Measurements from ENCODE around the gene MAD2L1. TPM values are rescaled to one million over a fixed set of nuclear protein-coding genes. Genes with fewer than 3 reads are reported as not detected.
"Not testable (repeated sequence)": the region's sequence is repeated elsewhere in the genome, so short reads cannot be mapped to it uniquely, and the experiment has no call there.

MAD2L1 gene
- total RNA-seq: 47.7 and 53.8 TPM in 2 replicates

- peak; percentile 92 for DNase-seq (ENCODE audit: low read depth, low spot score)
Measured at GRCh38 chr4:120066517-120067340, at the start of gene MAD2L1. TSS of gene MAD2L1 (minus strand) at chr4:120066848. CDS start at chr4:120066734, 114 bp downstream.

- no peak for DNase-seq (ENCODE audit: low read depth, low spot score)
Measured at GRCh38 chr4:120111745-120112144, 45.1 kb upstream of the MAD2L1 start.

- no peak for DNase-seq (ENCODE audit: low read depth, low spot score)
Measured at GRCh38 chr4:120109406-120109805, 42.8 kb upstream of the MAD2L1 start.

GRCh38 chr4:120105472-120105871 is 38.8 kb upstream of the MAD2L1 start:
- no peak for DNase-seq (ENCODE audit: low read depth, low spot score)

GRCh38 chr4:120096508-120097297 is 30.1 kb upstream of the MAD2L1 start:
- no peak for DNase-seq (ENCODE audit: low read depth, low spot score)

GRCh38 chr4:120088507-120088906 is 21.9 kb upstream of the MAD2L1 start:
- DNase-seq (ENCODE audit: low read depth, low spot score): no peak

GRCh38 chr4:120088066-120088465 is 21.4 kb upstream of the MAD2L1 start:
- DNase-seq (ENCODE audit: low read depth, low spot score): not testable (repeated sequence)

GRCh38 chr4:120085705-120086104 is 19.1 kb upstream of the MAD2L1 start:
- no peak for DNase-seq (ENCODE audit: low read depth, low spot score)

- DNase-seq (ENCODE audit: low read depth, low spot score): no peak
Measured at GRCh38 chr4:120084327-120084726, 17.7 kb upstream of the MAD2L1 start.

- DNase-seq (ENCODE audit: low read depth, low spot score): no peak
Measured at GRCh38 chr4:120083152-120083551, 16.5 kb upstream of the MAD2L1 start.

- no peak for DNase-seq (ENCODE audit: low read depth, low spot score)
Measured at GRCh38 chr4:120082251-120082650, 15.6 kb upstream of the MAD2L1 start.

- DNase-seq (ENCODE audit: low read depth, low spot score): no peak
Measured at GRCh38 chr4:120081726-120082125, 15.1 kb upstream of the MAD2L1 start.

GRCh38 chr4:120080533-120080932 is 13.9 kb upstream of the MAD2L1 start:
- no peak for DNase-seq (ENCODE audit: low read depth, low spot score)

- DNase-seq (ENCODE audit: low read depth, low spot score): no peak
Measured at GRCh38 chr4:120079839-120080520, 13.3 kb upstream of the MAD2L1 start.

- no peak for DNase-seq (ENCODE audit: low read depth, low spot score)
Measured at GRCh38 chr4:120078216-120078615, 11.6 kb upstream of the MAD2L1 start.

- DNase-seq (ENCODE audit: low read depth, low spot score): peak; percentile 15
Measured at GRCh38 chr4:120071192-120071795, 4.6 kb upstream of the MAD2L1 start.

- no peak for DNase-seq (ENCODE audit: low read depth, low spot score)
Measured at GRCh38 chr4:120070196-120070595, 3.5 kb upstream of the MAD2L1 start.

GRCh38 chr4:120065974-120066516 is 603 bp downstream of the MAD2L1 start:
- no peak for DNase-seq (ENCODE audit: low read depth, low spot score)

- DNase-seq (ENCODE audit: low read depth, low spot score): no peak
Measured at GRCh38 chr4:120064887-120065286, 1.8 kb downstream of the MAD2L1 start.

GRCh38 chr4:120063711-120064110 is 2.9 kb downstream of the MAD2L1 start:
- DNase-seq (ENCODE audit: low read depth, low spot score): not testable (repeated sequence)

- no peak for DNase-seq (ENCODE audit: low read depth, low spot score)
Measured at GRCh38 chr4:120062663-120063195, 3.9 kb downstream of the MAD2L1 start.

All from pulmonary artery endothelial cell (primary cell).